HEK293 (cell line): ENCODE measurements around the gene EMB.
"Not testable (repeated sequence)": the region's sequence is repeated elsewhere in the genome, so short reads cannot be mapped to it uniquely, and the experiment has no call there.

ENCODE experiments used
- CTCF ChIP-seq: fragments of 450-650 bp; formaldehyde crosslinking; IDR thresholded peaks from 2 replicates; pipeline ENCODE4 v1.5.1; 2016; ENCODE audit warnings: missing biosample characterization, missing genetic modification characterization
- SP2 ChIP-seq: fragments of 450-650 bp; formaldehyde crosslinking; IDR thresholded peaks from 2 replicates; pipeline ENCODE4 v1.5.1; 2016; ENCODE audit warnings: missing biosample characterization, missing genetic modification characterization
- ZBTB11 ChIP-seq: fragments of 450-650 bp; formaldehyde crosslinking; conservative IDR thresholded peaks from 2 replicates; pipeline ENCODE4 v1.5.1; 2016; ENCODE audit warnings: low read depth, missing biosample characterization, missing genetic modification characterization
- ZBTB21 ChIP-seq: fragments of 450-650 bp; formaldehyde crosslinking; IDR thresholded peaks from 2 replicates; pipeline ENCODE4 v1.5.1; 2017; ENCODE audit warnings: missing biosample characterization, missing genetic modification characterization
- ZNF112 ChIP-seq: fragments of 450-650 bp; formaldehyde crosslinking; IDR thresholded peaks from 2 replicates; pipeline ENCODE4 v1.5.0; 2017; ENCODE audit warnings: missing biosample characterization, missing genetic modification characterization
- ZNF114 ChIP-seq: fragments of 450-650 bp; formaldehyde crosslinking; IDR thresholded peaks from 2 replicates; pipeline ENCODE4 v1.5.0; 2017; ENCODE audit warnings: missing biosample characterization, missing genetic modification characterization
- ZNF146 ChIP-seq: fragments of 450-650 bp; formaldehyde crosslinking; IDR thresholded peaks from 2 replicates; pipeline ENCODE4 v1.5.1; 2016; ENCODE audit warnings: missing biosample characterization, missing genetic modification characterization
- ZNF521 ChIP-seq: fragments of 450-650 bp; formaldehyde crosslinking; IDR thresholded peaks from 2 replicates; pipeline ENCODE4 v1.5.1; 2017; ENCODE audit warnings: missing biosample characterization, mild to moderate bottlenecking, missing genetic modification characterization

GRCh38 chr5:50393925-50394609 is 47.0 kb downstream of the EMB start:
- not testable (repeated sequence) for TF ChIP-seq ZNF146; ZNF114 (tag by site-specific recombination); CTCF (tag by site-specific recombination); ZBTB21; SP2; ZBTB11 (tag by site-specific recombination); ZNF521; ZNF112 (tag by site-specific recombination)
